GM19099 (cell line): ENCODE data around the gene TWNK.

ENCODE experiments used
- POLR2A ChIP-seq: IDR thresholded peaks from 3 replicates; pipeline ENCODE4 v1.6.1; 2011; ENCODE audit warnings: low read depth; ENCODE audit not compliant: insufficient read length; ENCODE audit errors: extremely low read depth

The TWNK gene

GRCh38 chr10:100998183-100998990 is 11.0 kb downstream of the TWNK start:
- peak; percentile 14 for TF ChIP-seq POLR2A

GRCh38 chr10:100998991-100999741 is 11.8 kb downstream of the TWNK start:
- TF ChIP-seq POLR2A, result peak; percentile 28

GRCh38 chr10:100999742-101000126 is 12.4 kb downstream of the TWNK start, which contains the start of gene LZTS2:
LZTS2 (plus strand) TSS chr10:100999808; CDS start chr10:101002539, 2,731 bp downstream.
- no peak for TF ChIP-seq POLR2A

GRCh38 chr10:101000127-101000914 is 13.0 kb downstream of the TWNK start:
- no peak for TF ChIP-seq POLR2A

GRCh38 chr10:101000915-101001658 is 13.7 kb downstream of the TWNK start:
- TF ChIP-seq POLR2A, result no peak

GRCh38 chr10:101001659-101002035 is 14.3 kb downstream of the TWNK start:
- TF ChIP-seq POLR2A, result no peak

GRCh38 chr10:101002456-101002855 is 15.1 kb downstream of the TWNK start:
- TF ChIP-seq POLR2A, result no peak

- TF ChIP-seq POLR2A, result no peak
These were observed 16.4 kb downstream of the TWNK start for GRCh38 chr10:101003639-101004206.

- no peak for TF ChIP-seq POLR2A
These were observed 18.0 kb downstream of the TWNK start for GRCh38 chr10:101005361-101005760.

- TF ChIP-seq POLR2A, result no peak
These were observed 18.7 kb downstream of the TWNK start for GRCh38 chr10:101005869-101006567.

GRCh38 chr10:101006593-101007098 is 19.3 kb downstream of the TWNK start:
- TF ChIP-seq POLR2A, result no peak

GRCh38 chr10:101007099-101007711 is 19.9 kb downstream of the TWNK start:
- TF ChIP-seq POLR2A, result no peak

GRCh38 chr10:101007915-101008822 is 20.8 kb downstream of the TWNK start:
- no peak for TF ChIP-seq POLR2A
